Non-pigmented ciliary epithelial cell (primary cell): ENCODE measurements around the gene FAM163B.

Experiments used
- DNase-seq: peaks from one replicate; pipeline ENCODE4 v3.0.0-alpha.2; 2010; ENCODE audit warnings: low read depth

Gene FAM163B

DNA sequence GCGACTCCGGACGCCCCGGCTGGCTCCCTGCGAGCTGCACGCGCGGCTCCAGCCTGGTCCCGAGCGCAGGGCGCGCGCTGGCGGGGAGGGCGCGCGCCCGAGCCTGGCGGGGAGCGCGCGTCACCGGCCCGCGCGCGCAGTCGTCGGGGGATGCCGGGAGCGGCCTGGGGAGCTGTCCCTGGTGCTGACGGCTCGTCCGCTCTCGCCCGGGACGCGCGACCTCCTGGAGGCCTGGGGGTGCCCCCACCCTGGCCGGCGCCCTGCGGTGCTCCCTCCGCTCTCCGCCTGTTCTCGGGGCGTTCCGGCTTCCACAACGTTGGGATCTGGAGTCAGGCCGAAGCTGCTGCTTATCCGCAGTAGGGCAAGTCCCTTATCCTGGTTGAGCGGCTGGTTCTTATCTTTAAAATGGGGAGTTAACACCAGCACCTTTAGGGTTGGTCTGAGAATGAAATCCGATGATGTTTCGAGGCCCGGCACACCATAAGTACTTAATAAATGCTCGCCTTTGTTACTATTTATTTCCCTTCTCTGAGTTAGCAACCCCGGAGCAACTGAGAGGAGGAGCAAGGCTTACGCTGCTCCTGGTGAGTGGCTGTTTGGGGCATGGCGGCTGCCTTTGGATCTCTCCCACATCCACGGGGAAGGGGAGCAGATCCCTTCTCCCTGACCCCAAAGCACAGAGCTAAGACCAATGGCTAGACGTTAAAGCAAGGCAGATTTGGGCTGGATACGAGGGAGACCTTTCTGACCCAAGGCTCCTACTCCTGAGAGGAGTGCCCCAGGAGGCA lies at the start of gene FAM163B:
TSS of gene FAM163B (minus strand) at position 79 of the 788 bp plus-strand sequence. CDS start 29,166 bp downstream, outside the sequence.
- DNase-seq: no peak

DNA sequence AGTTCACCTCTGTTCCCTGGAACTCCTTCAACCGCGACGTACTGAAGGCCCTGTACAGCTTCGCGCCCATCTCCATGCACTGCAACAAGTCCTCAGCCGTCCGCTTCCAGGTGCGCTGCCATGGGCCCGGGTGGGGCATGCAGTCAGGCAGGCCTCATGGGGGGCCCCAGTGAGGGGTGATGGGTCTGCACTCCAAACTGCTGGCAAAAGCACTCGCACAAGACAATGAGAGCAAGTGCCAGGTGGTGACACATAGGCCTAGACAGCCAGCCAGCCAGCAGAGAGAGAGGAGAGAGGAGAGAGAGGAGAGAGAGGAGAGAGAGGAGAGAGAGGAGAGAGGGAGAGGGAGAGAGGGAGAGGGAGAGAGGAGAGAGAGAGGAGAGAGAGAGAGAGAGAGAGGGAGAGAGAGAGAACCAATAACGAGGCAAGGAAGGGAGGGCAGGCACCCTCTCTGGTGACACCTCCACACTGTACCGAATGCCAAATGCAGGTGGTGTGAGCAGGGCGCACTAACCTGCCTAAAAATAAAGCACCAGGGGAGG lies 48.0 kb upstream of the FAM163B start:
- no peak for DNase-seq

DNA sequence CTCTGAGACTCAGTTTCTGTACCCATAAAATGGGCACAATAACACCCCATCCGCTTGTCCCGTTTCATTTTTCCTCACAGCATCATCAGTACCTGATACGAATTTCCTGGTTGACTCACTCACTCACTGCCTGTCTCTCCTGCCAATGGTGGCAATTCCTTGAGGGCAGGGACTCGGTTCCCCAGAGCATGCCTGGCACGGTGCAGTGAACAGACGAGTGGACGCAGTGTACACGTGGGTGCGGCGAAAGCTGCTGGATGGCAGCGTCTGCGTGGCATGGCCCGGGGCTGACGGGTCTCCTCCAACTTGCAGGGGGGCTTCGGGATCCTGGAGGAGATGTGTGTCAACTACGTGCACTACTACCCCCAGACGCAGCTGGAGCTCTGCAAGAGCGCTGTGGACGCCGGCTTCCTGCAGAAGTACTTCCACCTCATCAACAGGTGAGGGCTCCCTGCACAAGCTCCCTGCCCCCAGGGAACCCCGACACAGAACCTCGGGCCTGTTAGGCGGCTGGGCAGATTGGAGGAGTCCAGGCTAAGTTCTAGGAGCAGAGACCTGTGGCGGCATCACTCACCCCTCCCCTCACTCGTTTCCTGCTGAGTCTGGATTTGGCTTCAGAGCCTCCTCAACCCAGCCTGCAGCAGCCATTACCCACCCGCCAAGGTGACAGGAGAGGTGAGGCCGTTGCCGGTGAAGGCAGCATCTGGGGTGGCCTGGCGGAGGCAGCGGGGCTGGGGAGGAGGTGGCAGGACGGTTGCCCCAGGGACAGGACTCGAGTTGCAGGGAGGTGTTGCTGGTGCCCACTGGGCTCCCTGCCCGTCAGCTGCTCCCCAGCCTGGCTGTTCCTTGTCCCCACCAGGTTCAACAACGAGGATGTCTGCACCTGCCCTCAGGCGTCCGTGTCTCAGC lies 47.3 kb upstream of the FAM163B start:
- DNase-seq: no peak

DNA sequence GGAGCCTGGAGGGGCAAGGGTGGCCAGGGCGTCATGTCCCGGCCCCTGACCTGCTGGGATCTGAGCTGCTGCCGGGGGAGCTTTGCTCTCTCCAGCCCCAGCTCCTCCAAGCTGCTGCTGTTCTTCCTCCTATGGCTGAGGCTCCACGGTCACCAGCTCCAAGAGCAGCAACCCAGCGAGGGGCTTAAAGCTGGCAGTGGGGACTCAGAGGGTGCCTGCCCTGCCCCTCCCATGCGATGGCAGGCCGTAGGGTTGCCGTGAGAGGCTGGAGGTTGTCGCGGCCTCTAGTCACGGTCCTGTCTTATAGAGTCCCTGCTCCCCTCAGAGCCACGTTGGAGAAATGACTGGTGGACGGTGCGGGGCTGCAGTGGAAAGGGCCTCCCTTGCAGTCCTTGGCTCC lies 46.5 kb upstream of the FAM163B start:
- no peak for DNase-seq

GRCh38 chr9:133654736-133655657 lies 45.8 kb upstream of the FAM163B start:
- DNase-seq: no peak

GRCh38 chr9:133653638-133654037 lies 44.4 kb upstream of the FAM163B start:
- no peak for DNase-seq

GRCh38 chr9:133650026-133650425 lies 40.8 kb upstream of the FAM163B start:
- DNase-seq: no peak

GRCh38 chr9:133649194-133649593 lies 40.0 kb upstream of the FAM163B start:
- no peak for DNase-seq

- no peak for DNase-seq
Measured at GRCh38 chr9:133647765-133648469, 38.7 kb upstream of the FAM163B start.

- no peak for DNase-seq
Measured at GRCh38 chr9:133647148-133647547, 38.0 kb upstream of the FAM163B start.

GRCh38 chr9:133645021-133645765 lies 36.0 kb upstream of the FAM163B start:
- DNase-seq: no peak

GRCh38 chr9:133643978-133644760 lies 35.0 kb upstream of the FAM163B start:
- no peak for DNase-seq

- no peak for DNase-seq
Measured at GRCh38 chr9:133643362-133643755, 34.2 kb upstream of the FAM163B start.

DNA sequence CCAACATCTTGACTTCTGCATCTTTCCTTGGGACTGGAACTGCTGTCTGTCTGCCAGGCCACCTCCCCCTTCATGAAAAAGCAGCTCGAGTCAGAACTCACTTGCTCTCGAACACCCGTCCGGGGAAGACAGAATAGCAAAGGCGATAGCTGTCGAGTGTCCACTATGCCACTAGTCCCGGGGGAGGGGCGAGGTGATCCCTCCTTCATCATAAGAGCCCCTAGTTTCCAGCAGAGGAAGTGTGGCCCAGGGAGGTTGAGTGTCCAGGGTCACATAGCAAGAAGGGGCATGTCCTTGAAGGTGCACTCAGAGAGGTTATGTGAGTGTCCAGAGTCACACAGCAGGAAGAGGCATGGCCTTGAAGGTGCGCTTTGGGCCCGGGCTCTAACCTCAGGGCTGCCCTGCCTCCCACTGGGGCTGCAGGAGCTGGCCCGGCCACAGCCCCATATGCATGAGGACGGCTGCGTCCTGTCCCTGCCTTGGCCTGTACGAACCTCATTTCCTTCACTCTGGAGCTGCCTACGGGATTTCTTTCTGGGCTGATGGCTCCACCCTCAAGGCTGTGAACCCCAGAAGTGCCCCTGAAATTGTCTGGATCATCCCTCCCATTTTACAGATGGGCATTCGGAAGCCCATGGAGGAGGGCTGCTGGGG lies 33.6 kb upstream of the FAM163B start:
- no peak for DNase-seq

- DNase-seq: no peak
Measured at GRCh38 chr9:133641861-133642595, 32.8 kb upstream of the FAM163B start.

- no peak for DNase-seq
Measured at GRCh38 chr9:133641396-133641655, 32.1 kb upstream of the FAM163B start.

- no peak for DNase-seq
Measured at GRCh38 chr9:133640580-133641395, 31.6 kb upstream of the FAM163B start.

DNA sequence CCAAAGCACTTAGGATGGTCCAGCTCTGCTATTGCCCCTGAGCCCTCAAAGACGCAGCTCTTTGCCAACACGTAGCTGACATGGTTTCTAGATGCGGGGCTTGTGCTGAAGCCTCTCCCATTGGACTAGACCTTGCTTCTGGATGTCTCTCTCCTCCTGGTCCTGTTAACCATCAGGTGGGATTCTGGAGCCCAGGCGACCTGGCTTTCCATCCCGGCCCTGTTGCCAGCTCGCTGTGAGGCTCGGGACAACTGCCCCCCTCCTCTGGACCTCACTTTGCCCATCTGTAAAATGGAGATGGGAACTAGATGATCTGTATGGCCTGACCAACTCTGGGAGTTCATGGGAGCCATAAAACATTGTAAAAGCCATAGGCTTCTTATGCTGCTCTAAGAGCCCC lies 31.0 kb upstream of the FAM163B start:
- no peak for DNase-seq
